A673 (cell line): Measurements from ENCODE around the gene ANKK1. TPM values are rescaled to one million over a fixed set of nuclear protein-coding genes. Genes with fewer than 3 reads are reported as not detected.

Experiments used
- BruUV-seq: library from RNA; stranded (reverse); fragments of 400-500 nt; replicated peaks from 2 replicates; lab custom pipeline; 2021; lab: Mats Ljungman, UMichigan
- CTCF ChIA-PET: fragments of 300-600 bp; sonication (Branson Sonifier 250); formaldehyde crosslinking; loops from one replicate; lab custom pipeline; 2022; ENCODE audit warnings: antibody characterized with exemption; lab: Charles Lee
- POLR2A ChIA-PET: fragments of 300-600 bp; sonication (Branson Sonifier 250); formaldehyde crosslinking; loops from one replicate; lab custom pipeline; 2022; ENCODE audit warnings: antibody characterized with exemption; ENCODE audit not compliant: low non-redundant PET; lab: Charles Lee
- DNase-seq: peaks from one replicate; pipeline ENCODE4 v3.0.0-alpha.2; 2015; ENCODE audit warnings: low spot score
- H3K27ac ChIP-seq: fragments of 200-600 bp; sonication (generic); 2 replicates; pipeline ENCODE4 v1.5.1; 2016; ENCODE audit warnings: mixed run types, low read depth, mild to moderate bottlenecking, mixed read lengths, antibody characterized with exemption, low read length; ENCODE audit not compliant: poor library complexity, severe bottlenecking
- H3K27me3 ChIP-seq: fragments of 200-600 bp; sonication (generic); replicated peaks from 2 replicates; pipeline ENCODE4 v1.6.1; 2017; ENCODE audit warnings: mixed run types, low read depth, mild to moderate bottlenecking, mixed read lengths, antibody characterized with exemption, low read length; ENCODE audit not compliant: insufficient read depth, poor library complexity
- H3K36me3 ChIP-seq: fragments of 200-600 bp; sonication (generic); 2 replicates; pipeline ENCODE4 v1.6.1; 2016; ENCODE audit warnings: mixed run types, mild to moderate bottlenecking, mixed read lengths, antibody characterized with exemption, low read length; ENCODE audit not compliant: insufficient read depth, poor library complexity, severe bottlenecking
- H3K4me1 ChIP-seq: fragments of 200-600 bp; sonication (generic); 2 replicates; pipeline ENCODE4 v1.6.1; 2017; ENCODE audit warnings: mixed run types, mild to moderate bottlenecking, mixed read lengths, antibody characterized with exemption, low read length; ENCODE audit not compliant: insufficient read depth, poor library complexity, severe bottlenecking
- H3K4me3 ChIP-seq: fragments of 200-600 bp; sonication (generic); 2 replicates; pipeline ENCODE4 v1.5.1; 2016; ENCODE audit warnings: low read depth, mixed run types, mild to moderate bottlenecking, mixed read lengths, low read length; ENCODE audit not compliant: poor library complexity, severe bottlenecking
- H3K9me3 ChIP-seq: fragments of 200-600 bp; sonication (generic); 2 replicates; pipeline ENCODE4 v1.6.1; 2016; ENCODE audit warnings: mixed run types, low read depth, mild to moderate bottlenecking, mixed read lengths, antibody characterized with exemption, low read length; ENCODE audit not compliant: poor library complexity, severe bottlenecking
- EZH2 ChIP-seq: fragments of 200-600 bp; sonication (generic); IDR thresholded peaks from 2 replicates; pipeline ENCODE4 v1.6.1; 2017; ENCODE audit warnings: borderline replicate concordance, low read depth, mild to moderate bottlenecking, mixed read lengths, antibody characterized with exemption, low read length; ENCODE audit not compliant: poor library complexity, severe bottlenecking
- intact Hi-C: fragments of 100-400 bp; cut with micrococcal nuclease; formaldehyde crosslinking; loops from one replicate; pipeline ENCODE4 v1.10.0; 2022; ENCODE audit not compliant: unreplicated experiment
- total RNA-seq: library from RNA; stranded (reverse); gene quantifications from 2 replicates; pipeline ENCODE4 v1.2.3, GENCODE V29; 2021
- TF ChIP-seq, protein P1 (sequence below): fragments of 300-800, 200-600 bp; sonication (generic); conservative IDR thresholded peaks from 2 replicates; pipeline ENCODE4 v1.5.1; 2017; ENCODE audit warnings: low read depth, mild to moderate bottlenecking, antibody characterized with exemption, low read length, moderate library complexity, mixed read lengths

ANKK1 gene
- total RNA-seq, 1 experiment from 2014 or later, result 0.43 TPM

DNA sequence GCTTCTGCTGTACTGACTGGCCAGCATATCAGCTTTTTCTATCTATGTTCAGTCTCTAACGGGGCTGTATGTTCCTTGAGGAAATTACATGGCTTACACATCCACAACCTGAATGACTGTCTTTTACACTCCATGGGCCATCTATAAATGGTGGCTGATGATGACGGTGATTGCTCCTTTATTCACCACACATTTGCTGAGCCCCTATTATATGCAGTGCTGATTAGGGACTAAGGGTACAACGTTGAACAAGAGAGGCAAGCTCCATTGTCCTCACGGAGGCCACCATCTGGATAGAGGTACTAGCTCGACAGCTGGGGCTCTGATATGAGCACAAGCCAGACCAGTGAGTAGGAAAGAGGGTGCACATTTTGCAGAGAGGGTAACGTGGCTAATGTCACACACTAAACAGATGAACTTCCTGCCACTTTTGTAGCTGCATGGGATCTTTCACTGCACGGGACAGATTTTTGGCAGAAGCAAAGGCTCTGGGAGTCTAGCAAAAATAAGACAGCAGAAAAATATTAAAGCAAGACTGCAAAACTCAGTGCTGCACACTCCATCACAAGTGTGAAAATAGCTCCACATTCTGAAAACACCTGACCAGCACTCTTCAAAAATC lies 57.0 kb downstream of the ANKK1 start:
- intact Hi-C loops, result no loop called here
- H3K9me3 ChIP-seq, result no peaks in the 10 kb centered on the region
- ChIA-PET CTCF (no interaction called here), POLR2A (no interaction called here)
- BruUV-seq, result no TSS peak
- no peak for DNase-seq
- peaks cover 34% of the 10 kb centered on the region for H3K27me3 ChIP-seq
- TF ChIP-seq, protein P1, sequence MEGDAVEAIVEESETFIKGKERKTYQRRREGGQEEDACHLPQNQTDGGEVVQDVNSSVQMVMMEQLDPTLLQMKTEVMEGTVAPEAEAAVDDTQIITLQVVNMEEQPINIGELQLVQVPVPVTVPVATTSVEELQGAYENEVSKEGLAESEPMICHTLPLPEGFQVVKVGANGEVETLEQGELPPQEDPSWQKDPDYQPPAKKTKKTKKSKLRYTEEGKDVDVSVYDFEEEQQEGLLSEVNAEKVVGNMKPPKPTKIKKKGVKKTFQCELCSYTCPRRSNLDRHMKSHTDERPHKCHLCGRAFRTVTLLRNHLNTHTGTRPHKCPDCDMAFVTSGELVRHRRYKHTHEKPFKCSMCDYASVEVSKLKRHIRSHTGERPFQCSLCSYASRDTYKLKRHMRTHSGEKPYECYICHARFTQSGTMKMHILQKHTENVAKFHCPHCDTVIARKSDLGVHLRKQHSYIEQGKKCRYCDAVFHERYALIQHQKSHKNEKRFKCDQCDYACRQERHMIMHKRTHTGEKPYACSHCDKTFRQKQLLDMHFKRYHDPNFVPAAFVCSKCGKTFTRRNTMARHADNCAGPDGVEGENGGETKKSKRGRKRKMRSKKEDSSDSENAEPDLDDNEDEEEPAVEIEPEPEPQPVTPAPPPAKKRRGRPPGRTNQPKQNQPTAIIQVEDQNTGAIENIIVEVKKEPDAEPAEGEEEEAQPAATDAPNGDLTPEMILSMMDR, result no peak
- TF ChIP-seq EZH2, result no peak
- H3K4me1 ChIP-seq, result no peaks in the 10 kb centered on the region
- H3K4me3 ChIP-seq, result no peak overlapping the region
- H3K36me3 ChIP-seq, result no peaks in the 10 kb centered on the region
- H3K27ac ChIP-seq, result no peak overlapping the region

DNA sequence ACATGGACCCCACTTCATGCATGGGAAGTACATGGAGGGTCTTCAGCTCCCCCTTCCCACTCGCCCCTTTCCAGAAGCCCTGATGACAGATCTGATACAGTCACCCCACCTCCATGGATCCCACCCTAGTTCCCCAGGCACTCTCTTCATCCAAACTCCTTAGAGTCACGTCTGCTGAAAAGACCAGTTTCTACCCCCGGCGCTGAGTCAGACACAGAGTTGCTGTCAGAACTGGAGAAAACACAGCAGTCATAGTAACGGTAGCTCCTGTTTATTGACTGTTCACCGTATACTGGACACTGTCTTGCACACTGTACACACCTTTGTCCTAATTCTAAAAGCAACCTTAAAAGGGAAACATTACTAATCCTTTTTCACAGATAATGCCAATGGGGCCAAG lies 58.5 kb downstream of the ANKK1 start:
- CTCF ChIA-PET, result interaction anchor here (0.6 kb wide), 1 partner anchor 1851 kb away, joined by 9 read pairs; no protein-coding TSS in a partner anchor
- Histone ChIP-seq H3K36me3 (no peaks in the 10 kb centered on the region), H3K4me1 (no peaks in the 10 kb centered on the region), H3K9me3 (no peaks in the 10 kb centered on the region), H3K4me3 (no peak overlapping the region), H3K27ac (no peak overlapping the region), H3K27me3 (peaks cover 27% of the 10 kb centered on the region)
- POLR2A ChIA-PET, result no interaction called here
- DNase-seq, result no peak
- no TSS peak for BruUV-seq
- intact Hi-C loops, result no loop called here
- TF ChIP-seq, protein P1, result no peak
- no peak for TF ChIP-seq EZH2

DNA sequence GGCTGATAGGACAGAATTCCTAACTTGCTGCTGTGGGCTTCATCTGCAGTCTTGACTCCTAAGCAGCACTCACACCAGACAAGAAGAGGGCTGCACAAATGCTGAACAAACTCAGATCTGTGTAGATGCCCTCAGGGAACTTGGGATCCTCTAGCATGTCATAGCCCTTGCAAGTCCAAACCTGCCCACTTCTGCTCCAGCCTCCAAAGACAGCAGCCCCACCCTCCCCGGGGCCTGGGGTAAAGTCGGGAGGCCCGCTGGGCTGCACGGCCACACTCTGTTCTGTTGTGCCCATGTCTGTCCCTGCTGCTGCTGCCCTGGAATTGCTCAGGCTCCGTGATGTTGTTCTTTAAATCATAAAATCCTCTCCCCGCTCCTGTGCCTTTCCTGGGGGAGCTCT lies 59.4 kb downstream of the ANKK1 start:
- Histone ChIP-seq H3K27me3 (peaks cover 21% of the 10 kb centered on the region), H3K4me3 (no peak overlapping the region), H3K36me3 (no peaks in the 10 kb centered on the region), H3K9me3 (no peaks in the 10 kb centered on the region), H3K27ac (no peak overlapping the region), H3K4me1 (no peaks in the 10 kb centered on the region)
- intact Hi-C loops, result no loop called here
- TF ChIP-seq, protein P1, result no peak
- ChIA-PET POLR2A (no interaction called here), CTCF (no interaction called here)
- DNase-seq, result no peak
- no TSS peak for BruUV-seq
